Measurements from ENCODE around the gene CCNB1.
"Not testable (repeated sequence)": the region's sequence is repeated elsewhere in the genome, so short reads cannot be mapped to it uniquely, and the experiment has no call there.

The CCNB1 gene

DNA sequence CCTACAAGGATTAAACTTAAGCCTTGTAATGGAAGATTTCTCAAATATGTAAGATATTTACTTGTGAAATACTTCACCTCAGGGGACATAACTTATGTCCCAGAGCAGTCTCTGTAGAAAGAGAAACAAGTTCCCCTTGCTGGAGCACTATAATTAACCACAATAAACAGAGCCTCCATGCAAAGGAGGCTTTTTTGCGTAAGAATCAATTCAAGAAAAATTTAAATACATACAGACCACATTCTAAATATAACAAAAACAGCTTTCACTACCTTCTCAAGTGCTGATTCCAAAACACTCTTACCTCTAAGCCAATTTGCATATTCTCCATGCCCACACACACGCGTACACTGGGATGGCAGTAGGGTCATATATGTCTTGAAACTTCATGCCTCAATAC lies 30.7 kb upstream of the CCNB1 start:
- H3K27me3 ChIP-seq (ENCODE audit: insufficient read depth, poor library complexity, severe bottlenecking) = no peaks in the 10 kb centered on the region
- DNase-seq (ENCODE audit: low spot score) = no peak
- H3K4me3 ChIP-seq (ENCODE audit: severe bottlenecking) = no peak overlapping the region
- H3K27ac ChIP-seq (ENCODE audit: poor library complexity, severe bottlenecking) = no peak overlapping the region
- ATAC-seq (ENCODE audit: low read depth) = no peak
- H3K4me1 ChIP-seq (ENCODE audit: insufficient read depth, poor library complexity, severe bottlenecking) = no peaks in the 10 kb centered on the region
- TF ChIP-seq, protein P1, sequence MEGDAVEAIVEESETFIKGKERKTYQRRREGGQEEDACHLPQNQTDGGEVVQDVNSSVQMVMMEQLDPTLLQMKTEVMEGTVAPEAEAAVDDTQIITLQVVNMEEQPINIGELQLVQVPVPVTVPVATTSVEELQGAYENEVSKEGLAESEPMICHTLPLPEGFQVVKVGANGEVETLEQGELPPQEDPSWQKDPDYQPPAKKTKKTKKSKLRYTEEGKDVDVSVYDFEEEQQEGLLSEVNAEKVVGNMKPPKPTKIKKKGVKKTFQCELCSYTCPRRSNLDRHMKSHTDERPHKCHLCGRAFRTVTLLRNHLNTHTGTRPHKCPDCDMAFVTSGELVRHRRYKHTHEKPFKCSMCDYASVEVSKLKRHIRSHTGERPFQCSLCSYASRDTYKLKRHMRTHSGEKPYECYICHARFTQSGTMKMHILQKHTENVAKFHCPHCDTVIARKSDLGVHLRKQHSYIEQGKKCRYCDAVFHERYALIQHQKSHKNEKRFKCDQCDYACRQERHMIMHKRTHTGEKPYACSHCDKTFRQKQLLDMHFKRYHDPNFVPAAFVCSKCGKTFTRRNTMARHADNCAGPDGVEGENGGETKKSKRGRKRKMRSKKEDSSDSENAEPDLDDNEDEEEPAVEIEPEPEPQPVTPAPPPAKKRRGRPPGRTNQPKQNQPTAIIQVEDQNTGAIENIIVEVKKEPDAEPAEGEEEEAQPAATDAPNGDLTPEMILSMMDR (IDR thresholded peaks at IDR 0.05; ENCODE audit: poor library complexity, severe bottlenecking) = no peak
- H3K9me3 ChIP-seq (ENCODE audit: severe bottlenecking) = no peaks in the 10 kb centered on the region
- H3K36me3 ChIP-seq (ENCODE audit: low read depth) = no peaks in the 10 kb centered on the region

DNA sequence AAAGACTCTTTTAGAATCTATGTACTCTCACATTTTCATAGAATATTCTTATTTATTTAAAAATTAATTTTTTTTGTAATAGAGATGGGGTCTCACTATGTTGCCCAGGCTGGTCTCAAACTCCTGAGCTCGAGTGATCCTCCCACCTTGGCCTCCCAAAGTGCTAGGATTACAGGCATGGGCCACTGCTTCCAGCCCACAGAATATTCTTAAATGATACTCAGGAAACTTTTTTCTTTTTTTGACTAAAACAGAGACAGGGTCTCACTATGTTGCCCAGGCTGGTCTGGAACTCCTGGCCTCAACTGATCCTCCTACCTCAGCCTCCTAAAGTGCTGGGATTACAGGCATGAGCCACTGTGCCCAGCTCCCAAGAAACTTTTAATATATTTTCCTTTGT lies 29.7 kb upstream of the CCNB1 start:
- H3K4me1 ChIP-seq (ENCODE audit: insufficient read depth, poor library complexity, severe bottlenecking); H3K27me3 ChIP-seq (ENCODE audit: insufficient read depth, poor library complexity, severe bottlenecking); H3K36me3 ChIP-seq (ENCODE audit: low read depth); ATAC-seq (ENCODE audit: low read depth); H3K9me3 ChIP-seq (ENCODE audit: severe bottlenecking); H3K27ac ChIP-seq (ENCODE audit: poor library complexity, severe bottlenecking); H3K4me3 ChIP-seq (ENCODE audit: severe bottlenecking); DNase-seq (ENCODE audit: low spot score): not testable (repeated sequence)

DNA sequence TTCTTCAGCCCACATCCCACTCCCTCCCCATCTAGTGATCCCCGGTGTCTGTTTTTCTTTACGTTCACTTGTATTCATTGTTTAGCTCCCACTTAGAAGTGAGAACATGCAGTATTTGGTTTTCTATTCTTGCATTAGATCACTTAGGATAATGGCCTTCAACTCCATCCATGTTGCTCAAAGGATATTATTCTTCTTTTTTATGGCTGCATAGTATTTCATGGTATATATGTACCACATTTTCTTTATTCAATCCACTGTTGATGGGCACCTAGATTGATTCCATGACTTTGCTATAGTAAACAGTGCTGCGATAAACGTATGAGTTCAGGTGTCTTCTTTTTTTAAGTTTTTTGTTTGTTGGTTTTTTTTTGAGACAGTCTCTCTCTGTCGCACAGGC lies 29.1 kb upstream of the CCNB1 start:
- TF ChIP-seq, protein P1 (IDR thresholded peaks at IDR 0.05; ENCODE audit: poor library complexity, severe bottlenecking) = no peak
- H3K27me3 ChIP-seq (ENCODE audit: insufficient read depth, poor library complexity, severe bottlenecking) = no peaks in the 10 kb centered on the region
- ATAC-seq (ENCODE audit: low read depth) = no peak
- H3K36me3 ChIP-seq (ENCODE audit: low read depth) = no peaks in the 10 kb centered on the region
- no peaks in the 10 kb centered on the region for H3K4me1 ChIP-seq (ENCODE audit: insufficient read depth, poor library complexity, severe bottlenecking)
- H3K4me3 ChIP-seq (ENCODE audit: severe bottlenecking) = no peak overlapping the region
- no peak for DNase-seq (ENCODE audit: low spot score)
- H3K27ac ChIP-seq (ENCODE audit: poor library complexity, severe bottlenecking) = no peak overlapping the region
- H3K9me3 ChIP-seq (ENCODE audit: severe bottlenecking) = no peaks in the 10 kb centered on the region

DNA sequence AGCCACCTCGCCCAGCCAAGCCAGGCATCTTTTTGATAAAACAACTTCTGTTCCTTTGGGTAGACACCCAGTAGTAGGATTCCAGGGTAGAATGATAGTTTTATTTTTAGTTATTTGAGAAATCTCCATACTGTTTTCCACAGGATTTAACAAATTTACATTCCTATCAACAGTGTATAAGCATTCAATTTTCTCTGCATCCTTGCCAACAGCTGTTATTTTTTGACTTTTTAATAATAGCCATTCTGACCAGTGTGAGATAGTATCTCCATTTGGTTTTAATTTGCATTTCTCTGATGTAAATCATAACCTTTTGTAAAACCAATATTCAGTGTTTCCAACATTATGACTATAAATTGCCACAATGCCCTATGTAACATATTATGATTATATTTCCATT lies 28.2 kb upstream of the CCNB1 start:
- H3K27ac ChIP-seq (ENCODE audit: poor library complexity, severe bottlenecking) = no peak overlapping the region
- no peak overlapping the region for H3K4me3 ChIP-seq (ENCODE audit: severe bottlenecking)
- no peak for DNase-seq (ENCODE audit: low spot score)
- TF ChIP-seq, protein P1 (IDR thresholded peaks at IDR 0.05; ENCODE audit: poor library complexity, severe bottlenecking) = no peak
- H3K4me1 ChIP-seq (ENCODE audit: insufficient read depth, poor library complexity, severe bottlenecking) = no peaks in the 10 kb centered on the region
- no peaks in the 10 kb centered on the region for H3K36me3 ChIP-seq (ENCODE audit: low read depth)
- ATAC-seq (ENCODE audit: low read depth) = no peak
- no peaks in the 10 kb centered on the region for H3K9me3 ChIP-seq (ENCODE audit: severe bottlenecking)
- H3K27me3 ChIP-seq (ENCODE audit: insufficient read depth, poor library complexity, severe bottlenecking) = no peaks in the 10 kb centered on the region

DNA sequence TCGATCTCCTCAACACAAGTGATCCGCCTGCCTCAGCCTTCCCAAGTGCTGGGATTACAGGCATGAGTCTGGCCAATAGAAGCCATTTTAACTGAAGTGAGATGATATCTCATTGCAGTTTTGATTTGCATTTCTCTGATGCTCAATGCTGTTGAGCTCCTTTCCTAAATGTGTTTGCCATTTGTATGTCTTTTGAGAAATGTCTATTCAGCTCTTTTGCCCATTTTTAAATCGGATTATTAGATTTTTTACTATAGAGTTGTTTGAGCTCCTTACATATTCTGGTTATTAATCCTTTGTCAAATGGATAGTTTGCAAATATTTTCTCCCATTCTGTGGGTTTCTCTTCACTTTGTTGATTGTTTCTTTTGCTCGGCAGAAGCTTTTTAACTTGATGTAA lies 26.7 kb upstream of the CCNB1 start:
- H3K9me3 ChIP-seq (ENCODE audit: severe bottlenecking); H3K4me3 ChIP-seq (ENCODE audit: severe bottlenecking); H3K27ac ChIP-seq (ENCODE audit: poor library complexity, severe bottlenecking); DNase-seq (ENCODE audit: low spot score); ATAC-seq (ENCODE audit: low read depth); H3K36me3 ChIP-seq (ENCODE audit: low read depth); H3K27me3 ChIP-seq (ENCODE audit: insufficient read depth, poor library complexity, severe bottlenecking); H3K4me1 ChIP-seq (ENCODE audit: insufficient read depth, poor library complexity, severe bottlenecking): not testable (repeated sequence)

DNA sequence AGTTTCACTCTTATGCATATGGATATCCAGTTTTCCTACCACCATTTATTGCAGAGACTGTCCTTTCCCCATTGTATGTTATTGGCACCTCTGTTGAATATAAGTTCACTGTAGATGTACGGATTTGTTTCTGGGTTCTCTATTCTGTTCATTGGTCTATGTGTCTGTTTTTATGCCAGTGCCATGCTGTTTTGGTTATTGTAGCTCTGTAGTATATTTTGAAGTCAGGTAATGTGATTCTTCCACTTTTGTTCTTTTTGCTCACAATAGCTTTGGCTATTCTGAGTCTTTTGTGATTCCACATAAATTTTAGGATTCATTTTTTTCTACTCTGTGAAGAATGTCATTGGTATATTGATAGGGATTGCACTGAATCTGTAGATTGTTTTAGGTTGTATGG lies 26.1 kb upstream of the CCNB1 start:
- ATAC-seq (ENCODE audit: low read depth) (no peak), DNase-seq (ENCODE audit: low spot score) (no peak)
- Histone ChIP-seq H3K4me3 (ENCODE audit: severe bottlenecking) (no peak overlapping the region), H3K27ac (ENCODE audit: poor library complexity, severe bottlenecking) (no peak overlapping the region), H3K9me3 (ENCODE audit: severe bottlenecking) (no peaks in the 10 kb centered on the region), H3K27me3 (ENCODE audit: insufficient read depth, poor library complexity, severe bottlenecking) (no peaks in the 10 kb centered on the region), H3K36me3 (ENCODE audit: low read depth) (no peaks in the 10 kb centered on the region), H3K4me1 (ENCODE audit: insufficient read depth, poor library complexity, severe bottlenecking) (no peaks in the 10 kb centered on the region)
- TF ChIP-seq, protein P1 (IDR thresholded peaks at IDR 0.05; ENCODE audit: poor library complexity, severe bottlenecking) = no peak

DNA sequence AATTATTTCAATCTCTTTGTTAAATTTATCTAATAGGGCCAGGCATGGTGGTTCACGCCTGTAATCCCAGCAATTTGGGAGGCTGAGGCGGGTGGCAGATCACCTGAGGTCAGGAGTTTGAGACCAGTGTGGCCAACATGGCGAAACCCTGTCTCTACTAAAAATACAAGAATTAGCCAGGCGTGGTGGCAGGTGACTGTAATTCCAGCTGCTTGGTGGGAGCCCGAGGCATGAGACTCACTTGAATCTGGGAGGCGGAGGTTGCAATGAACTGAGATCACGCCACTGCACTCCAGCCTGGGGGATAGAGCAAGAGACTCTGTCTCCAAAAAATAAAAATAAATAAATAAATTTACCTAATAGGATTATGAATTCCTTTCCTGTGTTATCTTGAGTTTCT lies 18.4 kb upstream of the CCNB1 start:
- H3K27me3 ChIP-seq (ENCODE audit: insufficient read depth, poor library complexity, severe bottlenecking); H3K27ac ChIP-seq (ENCODE audit: poor library complexity, severe bottlenecking); DNase-seq (ENCODE audit: low spot score); H3K9me3 ChIP-seq (ENCODE audit: severe bottlenecking); H3K36me3 ChIP-seq (ENCODE audit: low read depth); ATAC-seq (ENCODE audit: low read depth); H3K4me1 ChIP-seq (ENCODE audit: insufficient read depth, poor library complexity, severe bottlenecking); H3K4me3 ChIP-seq (ENCODE audit: severe bottlenecking): not testable (repeated sequence)

Measured in RWPE2 (cell line).